Heart right ventricle (tissue), 16 donors: ENCODE results near the gene CCNL1. TPM values are rescaled to one million over a fixed set of nuclear protein-coding genes. Genes with fewer than 3 reads are reported as not detected.
A peak's percentile ranks its signal among the peaks of the same experiment; 100 is the strongest.

ENCODE experiments used
- ATAC-seq, 8 donors: fragments of 200-7000 bp; cut with Tn5 transposase; one replicate each; pipeline ENCODE4 v1.9.1; 2020; ENCODE audit warnings: mild to moderate bottlenecking in 8 of 8, moderate library complexity in 8 of 8, moderate number of reproducible peaks in 1 of 8
- DNase-seq, 2 donors: peaks; one replicate each; pipeline ENCODE4 v3.0.0-alpha.2; 2020
- H3K27ac ChIP-seq, 10 donors: fragments of 200-600 bp; sonication (generic) in 2 of 10; one replicate each; pipeline versions ENCODE4 v1.5.0 to v1.8.0; 2020 to 2022; ENCODE audit warnings: mild to moderate bottlenecking in 3 of 10
- H3K27me3 ChIP-seq, 7 donors: fragments of 200-600 bp; one replicate each; pipeline ENCODE4 v1.8.0; 2021 to 2022; ENCODE audit warnings: mild to moderate bottlenecking in 2 of 7
- H3K36me3 ChIP-seq, 9 donors: fragments of 200-600 bp; sonication (generic) in 1 of 9; one replicate each; pipeline versions ENCODE4 v1.5.0 to v1.8.0; 2020 to 2022; ENCODE audit warnings: mild to moderate bottlenecking in 2 of 9
- H3K4me1 ChIP-seq, 9 donors: fragments of 200-600 bp; sonication (generic) in 1 of 9; one replicate each; pipeline versions ENCODE4 v1.5.0 to v1.8.0; 2020 to 2022; ENCODE audit warnings: mild to moderate bottlenecking in 4 of 9
- H3K4me3 ChIP-seq, 10 donors: fragments of 200-600 bp; sonication (generic) in 2 of 10; one replicate each; pipeline versions ENCODE4 v1.5.0 to v1.8.0; 2020 to 2022; ENCODE audit warnings: mild to moderate bottlenecking in 7 of 10, moderate library complexity in 2 of 10
- H3K9me3 ChIP-seq, 11 donors: fragments of 200-600 bp in 10 of 11; sonication (generic) in 2 of 11; one replicate each; pipeline versions ENCODE4 v1.5.0 to v1.8.0; 2013 to 2022; ENCODE audit warnings: mild to moderate bottlenecking in 2 of 11, control low read depth in 1 of 11, moderate library complexity in 1 of 11
- CTCF ChIP-seq, 9 donors: fragments of 200-600 bp; sonication (generic) in 2 of 9; IDR thresholded peaks; one replicate each; pipeline versions ENCODE4 v1.5.0 to v1.8.0; 2021 to 2022; ENCODE audit warnings: antibody characterized with exemption in 9 of 9, mild to moderate bottlenecking in 5 of 9, moderate library complexity in 1 of 9
- WGBS, 2 donors: extraction: QIAGEN DNeasy Blood & Tissue Kit; methylation state at CpG; one replicate each; pipeline ENCODE4 v1.1.7; 2013; ENCODE audit warnings: inconsistent platforms in 1 of 2; 5-methylcytosine and 5-hydroxymethylcytosine counted together
- intact Hi-C, 10 donors: fragments of 100-400 bp; cut with DNase I; formaldehyde crosslinking; loops; one replicate each; pipeline versions ENCODE4 v1.11.1 to v1.14.2; 2022
- polyA plus RNA-seq, 2 donors: library from polyadenylated mRNA; stranded (reverse); fragments of 200-250 nt; gene quantifications; one replicate each; pipeline ENCODE4 v1.2.3, GENCODE V29; 2013
- total RNA-seq, 10 donors: library from RNA; stranded (reverse); fragmentation: NEBNext Ultra II Directional in 3 of 10; extraction: Animal tissue kit (Norgen Biotek cat#: 25700) in 3 of 10; gene quantifications; one replicate each; pipeline versions ENCODE4 v1.2.1 to v1.2.4, GENCODE V29; 2021 to 2023
- donor health status: Arrhythmogenic right ventricular cardiomyopathy.
- donor health status: ischemic (EF 13 %, LVEDD 7.1; RV severe dilation, severe dysfunction).
- donor health status: healthy with polysubstance abuse.
- donor health status: DM: no; HTN: yes; CAD: no.
- donor health status: DM: no; HTN: no; CAD: no.
- donor health status: ischemic (EF 25% LVEDD 6.9; RV normal size, moderate dysfunction).
- donor health status: ischemic (EF 25% LVEDD 5.7; RV mildly dilated, moderate dysfunction).
- donor health status: healthy.
- donor health status: DM: yes; HTN: yes; CAD: no.
- donor health status: Ischemic cardiomyopathy.
- donor health status: ischemic (EF 35%, LVEDD 5.7; RV mildly dilated, moderate dysfunction).
- donor health status: nonischemic (EF 11% LVEDD 7.7; RV severe dilation, severe dysfunction).
- donor health status: DM: yes; HTN: yes; CAD: no.
- donor health status: PGD.
- donor health status: ischemic (EF 29% LVEDD 5.4; RV normal size, mild dysfunction).
- donor health status: nonischemic (EF 23%, LVEDD 6.1; RV moderate dilation, normal function).

Gene CCNL1
- total and polyA plus RNA-seq, 12 donors: 19.1 to 77.3 (median 24.7) TPM

- H3K4me1 ChIP-seq: peaks cover 0 to 75% (median 50%) of the 10 kb centered on the region in 9 donors
- H3K27ac ChIP-seq: peak overlapping the region; percentile 65 to 90 (median 83)
- no peak for TF ChIP-seq CTCF (IDR thresholded peaks at IDR 0.05)
- WGBS, 2 donors: 42 to 47% methylated on average over 20 of the region's 20 CpGs
- no peaks in the 10 kb centered on the region for H3K36me3 ChIP-seq
- no peaks in the 10 kb centered on the region for H3K27me3 ChIP-seq
- intact Hi-C loops: loop anchor here (1.0 to 10.0 kb wide), 18 partner anchors 39 to 978 kb away; partner anchors contain the start of genes LEKR1 (in 2 of the 10), SSR3 (in 1 of the 10) and TIPARP (in 1 of the 10)
- H3K9me3 ChIP-seq: no peaks in the 10 kb centered on the region
- peak overlapping the region in 8 of 10 donors; percentile 0 to 49 (median 28) for H3K4me3 ChIP-seq
- ATAC-seq: peak in 7 of 8 donors; percentile 3 to 70 (median 34)
- DNase-seq: peak in 1 of 2 donors; percentile 26
Measured at GRCh38 chr3:157129803-157130466, 30.0 kb downstream of the CCNL1 start.

- peak in 1 of 2 donors; percentile 22 for DNase-seq
- WGBS, 2 donors: 47 to 59% methylated on average over 14 of the region's 14 CpGs
- Histone ChIP-seq H3K4me3 (no peak overlapping the region), H3K4me1 (peaks cover 0 to 66% (median 40%) of the 10 kb centered on the region in 9 donors), H3K36me3 (no peaks in the 10 kb centered on the region), H3K27me3 (no peaks in the 10 kb centered on the region), H3K27ac (peak overlapping the region; percentile 40 to 90 (median 83)), H3K9me3 (no peaks in the 10 kb centered on the region)
- peak in 4 of 8 donors; percentile 17 to 29 (median 24) for ATAC-seq
- intact Hi-C loops: loop anchor here in 1 of 10 donors (5.0 kb wide), 1 partner anchor 47 kb away; no protein-coding TSS in a partner anchor
- no peak for TF ChIP-seq CTCF (IDR thresholded peaks at IDR 0.05)
Measured at GRCh38 chr3:157128771-157129681, 30.9 kb downstream of the CCNL1 start.

- ATAC-seq (peak; percentile 17 to 81 (median 45)), DNase-seq (peak in 1 of 2 donors; percentile 48)
- Histone ChIP-seq H3K27me3 (no peaks in the 10 kb centered on the region), H3K36me3 (no peaks in the 10 kb centered on the region), H3K9me3 (no peaks in the 10 kb centered on the region), H3K27ac (peak overlapping the region; percentile 40 to 90 (median 83)), H3K4me1 (peaks cover 0 to 57% (median 37%) of the 10 kb centered on the region in 9 donors), H3K4me3 (no peak overlapping the region)
- intact Hi-C loops: loop anchor here in 1 of 10 donors (5.0 kb wide), 1 partner anchor 46 kb away; no protein-coding TSS in a partner anchor
- 45 to 47% methylated on average over 8 of the region's 8 CpGs for WGBS, 2 donors
- TF ChIP-seq CTCF (IDR thresholded peaks at IDR 0.05): no peak
Measured at GRCh38 chr3:157127831-157128767, 31.8 kb downstream of the CCNL1 start.
